ENCODE results near the gene RNF157. TPM values are rescaled to one million over a fixed set of nuclear protein-coding genes. Genes with fewer than 3 reads are reported as not detected.

The RNF157 gene

Small RNA genes within 50 kb of the gene (small RNA-seq; reads per million reads assigned to genes)
- gene ATP5MGP6 (ENCODE audit: insufficient read depth) (not detected), gene MIR6868 (ENCODE audit: insufficient read depth) (6.4 reads per million, percentile 77 among the genes with 10 or more reads in this experiment)
